Panc1 (cell line): Measurements from ENCODE around the gene HTRA3. TPM values are rescaled to one million over a fixed set of nuclear protein-coding genes. Genes with fewer than 3 reads are reported as not detected.

Experiments
- ATAC-seq: fragments of 200-7000 bp; cut with Tn5 transposase; 2 replicates; pipeline ENCODE4 v1.9.1; 2020; ENCODE audit warnings: mild to moderate bottlenecking, moderate library complexity
- BruUV-seq: library from RNA; stranded (reverse); fragments of 400-500 nt; replicated peaks from 2 replicates; lab custom pipeline; 2021; lab: Mats Ljungman, UMichigan
- CTCF ChIA-PET: fragments of 300-600 bp; sonication (Branson Sonifier 250); formaldehyde crosslinking; loops from one replicate; lab custom pipeline; 2022; ENCODE audit warnings: antibody characterized with exemption; lab: Charles Lee
- POLR2A ChIA-PET: fragments of 300-600 bp; sonication (Branson Sonifier 250); formaldehyde crosslinking; loops from one replicate; lab custom pipeline; 2022; ENCODE audit warnings: antibody characterized with exemption; lab: Charles Lee
- DNase-seq: peaks from one replicate; pipeline ENCODE4 v3.0.0-alpha.2; 2010; ENCODE audit warnings: low read depth, low spot score
- H3K27ac ChIP-seq: 2 replicates; pipeline ENCODE4 v1.5.1; 2011; ENCODE audit warnings: mild to moderate bottlenecking, low read length, inconsistent platforms
- H3K27me3 ChIP-seq: fragments of 200-500 bp; sonication (Bioruptor generic); 2 replicates; pipeline ENCODE4 v1.6.0; 2014; ENCODE audit warnings: low read length, inconsistent platforms; ENCODE audit not compliant: control insufficient read depth, insufficient read depth
- H3K36me3 ChIP-seq: fragments of 200-500 bp; sonication (Bioruptor generic); 2 replicates; pipeline ENCODE4 v1.5.1; 2014; ENCODE audit warnings: inconsistent platforms, mild to moderate bottlenecking, low read length, moderate library complexity; ENCODE audit not compliant: control insufficient read depth, insufficient read depth
- H3K4me1 ChIP-seq: 2 replicates; pipeline ENCODE4 v1.5.1; 2011; ENCODE audit warnings: inconsistent platforms, mild to moderate bottlenecking, low read length, moderate library complexity; ENCODE audit not compliant: control insufficient read depth, insufficient read depth
- H3K4me3 ChIP-seq, 2 experiments: 2 replicates each; pipeline ENCODE4 v1.5.1; 2011 to 2012; ENCODE audit warnings: low read depth in 2 of 2, low read length in 2 of 2, mild to moderate bottlenecking in 2 of 2, inconsistent platforms in 1 of 2, moderate library complexity in 1 of 2
- H3K9me3 ChIP-seq: fragments of 200-500 bp; sonication (Bioruptor generic); 2 replicates; pipeline ENCODE4 v1.5.1; 2014; ENCODE audit warnings: low read depth, mild to moderate bottlenecking, inconsistent platforms, low read length, moderate library complexity; ENCODE audit not compliant: control insufficient read depth, insufficient read depth
- POLR2AphosphoS5 ChIP-seq: IDR thresholded peaks from 2 replicates; pipeline ENCODE4 v1.6.1; 2012; ENCODE audit warnings: mild to moderate bottlenecking, low read depth, low read length, moderate library complexity
- REST ChIP-seq, 2 experiments: IDR thresholded peaks; 2 replicates each; pipeline ENCODE4 v1.6.1; 2011 to 2012; ENCODE audit warnings: low read depth in 2 of 2, control low read depth in 1 of 2, low read length in 1 of 2, mild to moderate bottlenecking in 1 of 2, moderate library complexity in 1 of 2; ENCODE audit not compliant: insufficient read depth in 1 of 2
- SIN3A ChIP-seq: IDR thresholded peaks from 2 replicates; pipeline ENCODE4 v1.6.1; 2012; ENCODE audit warnings: low read depth, mild to moderate bottlenecking, low read length, moderate library complexity, borderline replicate concordance; ENCODE audit not compliant: insufficient read depth
- TCF7L2 ChIP-seq: IDR thresholded peaks from 2 replicates; pipeline ENCODE4 v1.6.1; 2011; ENCODE audit warnings: mild to moderate bottlenecking, low read depth, low read length, inconsistent platforms
- in situ Hi-C: cut with HindIII; loops from 2 replicates; pipeline ENCODE4 v1.10.0; 2016; ENCODE audit warnings: low sequenced_read_pairs, low pct_unique_long_range_greater_than_20kb
- intact Hi-C: fragments of 100-400 bp; cut with micrococcal nuclease; formaldehyde crosslinking; loops from one replicate; pipeline ENCODE4 v1.10.0; 2022; ENCODE audit not compliant: unreplicated experiment
- total RNA-seq: library from RNA; stranded (reverse); gene quantifications from one replicate; pipeline ENCODE4 v1.2.1, GENCODE V29; 2021; ENCODE audit not compliant: unreplicated experiment
- TF ChIP-seq, protein P1 (sequence below): fragments of 450-650 bp; IDR thresholded peaks from 2 replicates; pipeline ENCODE4 v1.5.1; 2017; ENCODE audit warnings: mild to moderate bottlenecking

HTRA3 gene
- total RNA-seq, 1 experiment from 2014 or later: 0.98 TPM

DNA sequence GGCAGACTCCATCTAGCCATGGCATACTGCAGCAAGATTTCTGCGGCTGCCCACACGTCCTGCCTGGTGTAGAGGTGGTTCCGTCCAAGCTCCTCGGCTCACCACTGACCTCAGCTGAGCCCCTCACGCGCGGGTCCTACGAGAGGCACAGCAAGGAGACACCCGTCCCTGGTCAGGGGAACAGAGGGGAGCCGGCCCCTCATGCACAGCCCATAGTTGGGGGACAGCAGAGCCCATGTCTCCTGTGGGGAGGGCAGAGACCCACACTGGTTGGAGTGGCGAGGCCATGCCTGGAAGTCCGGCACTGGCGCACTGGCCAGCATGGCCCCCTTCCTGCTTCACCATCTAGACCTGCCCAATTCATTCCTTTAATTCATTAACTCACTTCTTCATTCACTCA lies 80.8 kb downstream of the HTRA3 start:
- Histone ChIP-seq H3K27ac (no peak overlapping the region), H3K36me3 (no peaks in the 10 kb centered on the region), H3K4me3 (no peak overlapping the region), H3K27me3 (no peaks in the 10 kb centered on the region), H3K9me3 (no peaks in the 10 kb centered on the region), H3K4me1 (no peaks in the 10 kb centered on the region)
- in situ Hi-C loops: no loop called here
- BruUV-seq: no TSS peak
- intact Hi-C loops: no loop called here
- ATAC-seq: no peak
- POLR2A ChIA-PET: no interaction called here
- no peak for TF ChIP-seq POLR2AphosphoS5
- TF ChIP-seq, protein P1, sequence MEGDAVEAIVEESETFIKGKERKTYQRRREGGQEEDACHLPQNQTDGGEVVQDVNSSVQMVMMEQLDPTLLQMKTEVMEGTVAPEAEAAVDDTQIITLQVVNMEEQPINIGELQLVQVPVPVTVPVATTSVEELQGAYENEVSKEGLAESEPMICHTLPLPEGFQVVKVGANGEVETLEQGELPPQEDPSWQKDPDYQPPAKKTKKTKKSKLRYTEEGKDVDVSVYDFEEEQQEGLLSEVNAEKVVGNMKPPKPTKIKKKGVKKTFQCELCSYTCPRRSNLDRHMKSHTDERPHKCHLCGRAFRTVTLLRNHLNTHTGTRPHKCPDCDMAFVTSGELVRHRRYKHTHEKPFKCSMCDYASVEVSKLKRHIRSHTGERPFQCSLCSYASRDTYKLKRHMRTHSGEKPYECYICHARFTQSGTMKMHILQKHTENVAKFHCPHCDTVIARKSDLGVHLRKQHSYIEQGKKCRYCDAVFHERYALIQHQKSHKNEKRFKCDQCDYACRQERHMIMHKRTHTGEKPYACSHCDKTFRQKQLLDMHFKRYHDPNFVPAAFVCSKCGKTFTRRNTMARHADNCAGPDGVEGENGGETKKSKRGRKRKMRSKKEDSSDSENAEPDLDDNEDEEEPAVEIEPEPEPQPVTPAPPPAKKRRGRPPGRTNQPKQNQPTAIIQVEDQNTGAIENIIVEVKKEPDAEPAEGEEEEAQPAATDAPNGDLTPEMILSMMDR: no peak
- no peak for TF ChIP-seq TCF7L2
- no peak for DNase-seq
- CTCF ChIA-PET: no interaction called here

GRCh38 chr4:8350841-8351461 lies 81.4 kb downstream of the HTRA3 start:
- Histone ChIP-seq H3K36me3 (no peaks in the 10 kb centered on the region), H3K4me1 (no peaks in the 10 kb centered on the region), H3K27ac (no peak overlapping the region), H3K4me3 (no peak overlapping the region), H3K27me3 (no peaks in the 10 kb centered on the region), H3K9me3 (no peaks in the 10 kb centered on the region)
- ChIA-PET POLR2A (no interaction called here), CTCF (no interaction called here)
- no TSS peak for BruUV-seq
- in situ Hi-C loops: no loop called here
- intact Hi-C loops: no loop called here
- TF ChIP-seq SIN3A (no peak), POLR2AphosphoS5 (no peak), TCF7L2 (no peak), REST (IDR thresholded peaks at IDR 0.05; ENCODE audit: insufficient read depth in 1 of 2, low read depth in 2 of 2, low read length in 1 of 2) (no peak)
- TF ChIP-seq, protein P1: no peak
- no peak for DNase-seq
- no peak for ATAC-seq
